ENCODE data around the gene ZIC2. TPM values are rescaled to one million over a fixed set of nuclear protein-coding genes. Genes with fewer than 3 reads are reported as not detected.
"Not testable (repeated sequence)": the region's sequence is repeated elsewhere in the genome, so short reads cannot be mapped to it uniquely, and the experiment has no call there.

The ZIC2 gene
- total RNA-seq, 4 donors from 2014 or later, result not detected

DNA sequence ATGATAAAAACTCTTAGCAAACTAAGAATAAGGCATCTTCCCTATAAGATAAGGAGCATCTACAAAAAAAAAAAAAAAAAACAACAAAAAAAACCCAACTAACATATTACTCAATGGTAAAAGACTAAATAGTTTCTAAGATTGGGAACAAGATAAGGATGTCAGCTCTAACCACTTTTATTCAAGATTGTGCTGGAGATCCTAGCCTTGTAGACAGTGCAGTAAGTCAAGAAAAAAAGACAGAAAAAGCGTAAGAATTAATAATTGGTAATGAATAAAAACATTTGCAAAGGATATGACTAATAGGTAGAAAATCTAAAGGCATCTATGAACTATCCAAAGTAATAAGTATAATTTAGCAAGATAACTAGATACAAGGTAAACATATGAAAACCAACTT, 33.0 kb downstream of the ZIC2 start:
- no peaks in the 10 kb centered on the region for H3K36me3 ChIP-seq
- no peaks in the 10 kb centered on the region for H3K9me3 ChIP-seq
- no peak overlapping the region for H3K27ac ChIP-seq
- DNase-seq, result no peak
- no peak for TF ChIP-seq POLR2A (IDR thresholded peaks at IDR 0.05)
- TF ChIP-seq, protein P1, sequence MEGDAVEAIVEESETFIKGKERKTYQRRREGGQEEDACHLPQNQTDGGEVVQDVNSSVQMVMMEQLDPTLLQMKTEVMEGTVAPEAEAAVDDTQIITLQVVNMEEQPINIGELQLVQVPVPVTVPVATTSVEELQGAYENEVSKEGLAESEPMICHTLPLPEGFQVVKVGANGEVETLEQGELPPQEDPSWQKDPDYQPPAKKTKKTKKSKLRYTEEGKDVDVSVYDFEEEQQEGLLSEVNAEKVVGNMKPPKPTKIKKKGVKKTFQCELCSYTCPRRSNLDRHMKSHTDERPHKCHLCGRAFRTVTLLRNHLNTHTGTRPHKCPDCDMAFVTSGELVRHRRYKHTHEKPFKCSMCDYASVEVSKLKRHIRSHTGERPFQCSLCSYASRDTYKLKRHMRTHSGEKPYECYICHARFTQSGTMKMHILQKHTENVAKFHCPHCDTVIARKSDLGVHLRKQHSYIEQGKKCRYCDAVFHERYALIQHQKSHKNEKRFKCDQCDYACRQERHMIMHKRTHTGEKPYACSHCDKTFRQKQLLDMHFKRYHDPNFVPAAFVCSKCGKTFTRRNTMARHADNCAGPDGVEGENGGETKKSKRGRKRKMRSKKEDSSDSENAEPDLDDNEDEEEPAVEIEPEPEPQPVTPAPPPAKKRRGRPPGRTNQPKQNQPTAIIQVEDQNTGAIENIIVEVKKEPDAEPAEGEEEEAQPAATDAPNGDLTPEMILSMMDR (IDR thresholded peaks at IDR 0.05), result no peak
- no peak overlapping the region for H3K4me3 ChIP-seq
- H3K27me3 ChIP-seq, result no peaks in the 10 kb centered on the region
- no peaks in the 10 kb centered on the region for H3K4me1 ChIP-seq

DNA sequence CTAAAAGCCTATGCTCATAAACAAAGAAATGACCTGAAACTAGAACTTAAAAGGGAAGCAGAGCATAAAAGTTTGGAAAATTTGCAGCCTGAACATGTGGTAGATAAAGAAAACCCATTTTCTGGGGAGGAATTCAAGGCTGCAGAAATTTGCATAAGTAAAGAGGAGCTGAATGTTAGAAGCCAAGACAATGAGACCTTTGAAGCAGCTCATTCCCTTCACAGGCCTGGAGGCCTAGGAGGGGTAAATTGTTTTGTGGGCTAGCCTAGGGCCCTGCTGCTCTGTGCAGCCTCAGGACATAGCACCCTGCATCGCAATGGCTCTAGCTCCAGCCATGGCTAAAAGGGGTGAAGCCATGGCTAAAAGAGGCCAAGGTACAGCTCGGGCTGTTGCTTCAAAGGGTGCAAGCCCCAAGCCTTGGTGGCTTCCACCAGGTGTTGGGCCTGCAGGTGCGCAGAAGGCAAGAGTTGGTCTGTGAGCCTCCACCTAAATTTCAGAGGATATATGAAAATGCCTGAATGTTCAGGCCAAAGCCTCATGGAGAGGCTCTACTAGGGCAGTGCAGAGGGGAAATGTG, 38.3 kb downstream of the ZIC2 start:
- TF ChIP-seq, protein P1 (IDR thresholded peaks at IDR 0.05), result no peak
- TF ChIP-seq POLR2A (IDR thresholded peaks at IDR 0.05), result no peak
- H3K4me1 ChIP-seq, result no peaks in the 10 kb centered on the region
- no peaks in the 10 kb centered on the region for H3K9me3 ChIP-seq
- H3K27ac ChIP-seq, result no peak overlapping the region
- no peaks in the 10 kb centered on the region for H3K27me3 ChIP-seq
- H3K36me3 ChIP-seq, result no peaks in the 10 kb centered on the region
- no peak for DNase-seq
- H3K4me3 ChIP-seq, result no peak overlapping the region

DNA sequence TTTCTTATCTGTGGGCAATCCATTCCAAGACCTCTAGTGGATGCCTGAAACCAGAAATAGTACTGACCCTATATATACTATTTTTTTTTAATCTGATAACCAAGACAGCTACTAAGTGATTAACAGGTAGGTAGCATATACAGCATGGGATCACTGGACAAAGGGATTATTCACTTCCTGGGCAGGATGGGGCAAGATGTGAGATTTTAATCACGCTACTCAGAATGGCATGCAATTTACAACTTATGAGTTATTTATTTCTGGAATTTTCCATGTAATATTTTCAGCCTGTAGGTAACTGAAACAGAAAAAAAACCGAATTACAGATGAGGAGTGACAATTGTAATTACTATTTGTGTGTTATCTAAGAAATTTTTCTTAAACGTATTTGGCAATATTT, 41.2 kb downstream of the ZIC2 start:
- DNase-seq, result no peak
- Histone ChIP-seq H3K4me1 (no peaks in the 10 kb centered on the region), H3K4me3 (no peak overlapping the region), H3K36me3 (no peaks in the 10 kb centered on the region), H3K27me3 (no peaks in the 10 kb centered on the region), H3K9me3 (no peaks in the 10 kb centered on the region), H3K27ac (no peak overlapping the region)
- no peak for TF ChIP-seq POLR2A (IDR thresholded peaks at IDR 0.05)
- TF ChIP-seq, protein P1 (IDR thresholded peaks at IDR 0.05), result no peak

DNA sequence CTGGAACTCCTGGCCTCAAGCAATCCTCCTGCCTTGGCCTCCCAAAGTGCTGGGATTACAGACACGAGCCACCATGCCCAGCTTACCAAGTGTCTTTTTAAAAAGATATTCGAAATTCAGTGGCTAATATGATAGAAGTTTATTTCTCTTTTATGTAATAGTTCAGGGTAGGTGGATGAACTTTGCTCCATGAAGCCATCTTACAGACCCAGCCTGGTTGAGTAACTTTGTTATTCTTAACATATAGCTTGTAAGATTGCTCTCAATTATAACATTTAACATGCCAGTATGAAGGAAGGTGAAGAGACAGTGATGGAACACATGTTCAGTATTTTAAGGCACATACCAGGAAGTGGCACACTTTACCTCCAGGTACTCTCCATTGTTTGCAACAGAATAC, 42.4 kb downstream of the ZIC2 start:
- no peaks in the 10 kb centered on the region for H3K36me3 ChIP-seq
- TF ChIP-seq, protein P1 (IDR thresholded peaks at IDR 0.05), result no peak
- no peak for TF ChIP-seq POLR2A (IDR thresholded peaks at IDR 0.05)
- no peaks in the 10 kb centered on the region for H3K4me1 ChIP-seq
- H3K9me3 ChIP-seq, result no peaks in the 10 kb centered on the region
- no peaks in the 10 kb centered on the region for H3K27me3 ChIP-seq
- peak overlapping the region in 2 of 4 donors; percentile 18 to 30 for H3K27ac ChIP-seq
- DNase-seq, result no peak
- no peak overlapping the region for H3K4me3 ChIP-seq

DNA sequence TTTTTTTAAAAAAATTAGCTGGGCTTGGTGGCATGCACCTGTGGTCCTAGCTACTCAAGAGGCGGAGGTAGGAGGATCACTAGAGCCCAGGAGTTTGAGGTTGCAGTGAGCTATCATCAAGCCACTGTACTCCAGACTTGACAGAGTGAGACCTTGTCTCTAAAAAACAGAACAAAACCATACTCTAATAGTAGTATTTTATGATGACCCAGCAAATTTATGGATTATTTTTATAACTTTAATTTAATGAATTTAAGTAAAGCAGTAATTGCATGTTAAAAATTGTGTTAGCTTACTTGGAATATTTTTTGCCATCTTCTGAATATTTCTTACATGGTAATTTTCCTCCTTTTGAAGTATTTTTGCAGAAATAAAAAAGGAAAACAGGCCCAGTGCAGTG, 48.3 kb downstream of the ZIC2 start:
- Histone ChIP-seq H3K27ac (no peak overlapping the region), H3K9me3 (no peaks in the 10 kb centered on the region), H3K4me3 (no peak overlapping the region), H3K4me1 (no peaks in the 10 kb centered on the region), H3K27me3 (no peaks in the 10 kb centered on the region), H3K36me3 (no peaks in the 10 kb centered on the region)
- DNase-seq, result no peak
- TF ChIP-seq POLR2A (IDR thresholded peaks at IDR 0.05), result no peak
- TF ChIP-seq, protein P1 (IDR thresholded peaks at IDR 0.05), result no peak

DNA sequence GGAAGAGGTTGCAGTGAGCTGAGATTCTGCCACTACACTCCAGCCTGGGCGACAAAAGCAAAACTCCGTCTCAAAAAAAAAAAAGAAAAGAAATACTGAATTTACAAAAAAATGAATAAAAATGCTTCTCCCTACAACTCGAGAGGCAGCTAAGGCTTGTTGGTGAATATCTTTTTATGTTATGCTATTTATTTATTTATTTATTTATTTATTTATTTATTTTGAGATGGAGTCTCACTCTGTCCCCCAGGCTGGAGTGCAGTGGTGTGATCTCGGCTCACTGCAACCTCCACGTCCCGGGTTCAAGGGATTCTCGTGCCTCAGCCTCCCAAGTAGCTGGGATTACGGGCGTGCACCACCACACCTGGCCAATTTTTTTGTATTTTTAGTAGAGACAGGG, 51.1 kb downstream of the ZIC2 start:
- DNase-seq, H3K27ac ChIP-seq, H3K9me3 ChIP-seq, H3K4me3 ChIP-seq, H3K36me3 ChIP-seq, H3K4me1 ChIP-seq, H3K27me3 ChIP-seq: not testable (repeated sequence)
